NCI-H774 (cell line): ENCODE results near the gene PTGR2.
A peak's percentile ranks its signal among the peaks of the same experiment; 100 is the strongest.
"Not testable (repeated sequence)": the region's sequence is repeated elsewhere in the genome, so short reads cannot be mapped to it uniquely, and the experiment has no call there.

Experiments
- DNase-seq: peaks from one replicate; lab custom pipeline; 2025; lab: John Stamatoyannopoulos, UW

The PTGR2 gene

GRCh38 chr14:73833530-73834260, 17.9 kb upstream of the PTGR2 start:
- DNase-seq, result no peak

DNA sequence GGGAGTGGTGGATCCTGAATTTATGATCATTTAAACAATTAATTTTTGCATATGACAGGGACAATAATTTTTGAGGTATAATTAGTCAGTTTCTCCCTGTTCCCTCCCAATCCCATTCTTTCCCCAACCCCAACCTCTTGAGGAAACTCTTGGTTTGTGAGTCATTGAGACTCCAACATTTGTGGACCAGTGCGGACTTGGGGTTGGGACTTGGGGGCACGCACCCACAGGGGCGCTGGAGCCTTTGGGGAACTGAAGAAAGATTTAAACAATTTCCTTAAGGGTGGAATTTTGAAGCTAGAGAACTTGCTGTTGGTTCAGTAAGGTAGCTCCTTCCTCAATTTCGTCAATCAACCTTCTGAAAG, 17.4 kb upstream of the PTGR2 start:
- no peak for DNase-seq

DNA sequence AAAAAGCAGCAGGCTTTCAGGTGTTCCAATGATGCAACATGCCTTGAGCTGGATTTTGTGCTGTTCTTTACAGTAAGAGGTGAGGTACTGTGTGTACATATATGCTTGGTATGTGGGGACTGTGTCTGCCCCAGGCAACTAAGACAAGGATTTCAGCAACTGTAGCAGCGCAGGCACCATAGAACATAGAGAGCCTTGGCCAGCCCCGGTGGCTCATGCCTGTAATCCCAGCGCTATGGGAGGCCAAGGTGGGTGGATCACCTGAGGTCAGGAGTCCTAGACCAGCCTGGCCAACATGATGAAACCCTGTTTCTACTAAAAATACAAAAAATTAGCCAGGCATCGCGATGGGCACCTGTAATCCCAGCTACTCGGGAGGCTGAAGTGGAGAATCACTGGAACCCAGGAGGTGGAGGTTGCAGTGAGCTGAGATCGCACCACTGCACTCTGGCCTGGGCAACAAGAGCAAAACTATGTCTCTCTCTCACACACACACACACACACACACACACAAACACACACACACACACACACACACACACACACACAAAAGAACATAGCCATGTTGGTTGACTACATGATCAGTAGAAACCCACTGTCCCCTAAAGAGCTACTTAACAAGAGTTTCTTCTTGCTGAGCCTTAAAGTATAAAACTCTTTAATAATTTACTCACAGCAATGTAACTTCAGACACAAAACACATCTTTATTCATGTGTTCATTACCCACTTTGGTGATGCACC, 13.2 kb upstream of the PTGR2 start:
- DNase-seq, result not testable (repeated sequence)

GRCh38 chr14:73842201-73842600, 9.4 kb upstream of the PTGR2 start:
- no peak for DNase-seq

- DNase-seq, result no peak
Observed at GRCh38 chr14:73842851-73843250, 8.8 kb upstream of the PTGR2 start.

DNA sequence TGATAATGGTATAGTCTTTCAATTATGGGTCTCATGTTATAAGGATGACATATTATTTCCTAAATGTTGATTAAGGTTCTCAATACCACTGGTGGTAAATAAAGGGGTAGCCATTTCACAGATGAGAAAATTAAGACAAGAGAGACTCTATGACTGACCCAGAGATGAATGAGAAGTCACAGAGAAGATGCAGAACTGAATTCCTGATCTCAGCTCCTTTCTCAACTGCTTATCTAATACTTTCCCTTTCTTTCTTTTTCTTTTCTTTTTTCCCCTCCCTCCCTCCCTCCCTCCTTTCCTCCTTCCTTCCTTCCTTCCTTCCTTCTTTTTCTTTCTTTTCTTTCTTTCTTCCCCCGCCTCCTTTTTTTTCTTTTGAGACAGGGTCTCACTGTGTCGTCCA, 8.3 kb upstream of the PTGR2 start:
- DNase-seq, result no peak

- no peak for DNase-seq
Observed at GRCh38 chr14:73846947-73847346, 4.7 kb upstream of the PTGR2 start.

GRCh38 chr14:73851000-73851399, 631 bp upstream of the PTGR2 start:
- DNase-seq, result no peak

GRCh38 chr14:73859145-73859544, 7.5 kb downstream of the PTGR2 start:
- DNase-seq, result no peak

GRCh38 chr14:73861073-73861472, 9.4 kb downstream of the PTGR2 start:
- DNase-seq, result no peak

GRCh38 chr14:73862480-73862879, 10.8 kb downstream of the PTGR2 start:
- DNase-seq, result no peak

DNA sequence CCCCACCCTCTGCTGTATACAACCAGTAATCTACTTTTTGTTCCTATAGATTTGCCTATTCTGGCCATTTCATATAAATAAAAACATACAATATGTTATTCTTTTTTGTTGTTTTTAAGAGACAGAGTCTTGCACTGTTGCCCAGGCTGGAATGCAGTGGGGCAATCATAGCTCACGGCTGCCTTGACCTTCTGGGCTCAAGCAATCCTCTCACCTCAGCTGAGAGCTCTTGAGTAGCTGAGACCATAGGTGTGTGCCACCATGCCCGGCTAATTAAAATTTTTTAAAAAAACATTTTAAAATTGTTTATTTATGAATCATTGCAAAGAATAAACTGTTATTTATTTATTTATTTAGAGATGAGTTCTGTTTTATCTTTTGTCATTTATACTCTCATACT, 11.6 kb downstream of the PTGR2 start:
- no peak for DNase-seq

DNA sequence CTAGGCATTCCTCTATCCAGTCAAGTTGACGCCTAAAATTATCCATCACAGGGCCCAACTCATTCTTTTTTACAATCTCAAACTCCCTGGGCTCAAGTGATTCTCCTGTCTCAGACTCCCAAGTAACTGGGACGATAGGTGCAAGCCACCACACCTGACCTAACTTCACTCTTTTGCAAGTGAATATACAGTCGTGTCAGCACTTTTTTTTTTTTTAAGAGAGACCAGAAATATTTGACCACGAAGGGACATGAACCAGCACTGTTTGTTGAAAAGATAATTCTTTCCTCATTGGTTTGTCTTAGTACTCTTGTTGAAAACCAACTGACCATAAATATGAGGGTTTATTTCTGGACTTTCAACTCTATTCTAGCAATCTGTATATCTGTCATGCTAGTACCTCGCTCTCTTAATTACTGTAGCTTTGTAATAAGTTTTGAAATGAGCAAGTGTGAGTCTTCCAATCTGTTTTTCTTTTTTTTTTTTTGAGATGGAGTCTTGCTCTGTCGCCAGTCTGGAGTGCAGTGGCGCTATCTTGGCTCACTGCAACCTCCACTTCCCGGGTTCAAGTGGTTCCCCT, 14.0 kb downstream of the PTGR2 start:
- DNase-seq, result no peak

- DNase-seq, result not testable (repeated sequence)
Observed at GRCh38 chr14:73869754-73870153, 18.1 kb downstream of the PTGR2 start.

GRCh38 chr14:73870525-73871235, 19.0 kb downstream of the PTGR2 start:
- DNase-seq, result no peak

DNA sequence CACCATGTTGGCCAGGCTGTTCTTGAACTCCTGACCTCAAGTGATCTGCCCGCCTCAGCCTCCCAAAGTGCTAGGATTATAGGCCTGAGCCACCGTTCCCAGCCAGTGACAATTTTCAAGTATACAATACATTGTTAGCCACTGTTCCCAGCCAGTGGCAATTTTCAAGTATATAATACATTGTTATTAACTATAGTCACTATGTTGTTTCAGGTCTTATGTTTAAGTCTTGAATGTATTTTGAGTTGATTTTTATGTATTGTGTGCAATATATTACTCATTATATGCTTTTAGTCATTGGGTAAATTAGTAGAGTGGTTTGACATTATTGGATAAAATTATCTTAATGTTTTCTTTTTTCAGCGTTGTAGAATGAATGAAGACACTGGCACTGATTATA, 22.0 kb downstream of the PTGR2 start:
- DNase-seq, result no peak

DNA sequence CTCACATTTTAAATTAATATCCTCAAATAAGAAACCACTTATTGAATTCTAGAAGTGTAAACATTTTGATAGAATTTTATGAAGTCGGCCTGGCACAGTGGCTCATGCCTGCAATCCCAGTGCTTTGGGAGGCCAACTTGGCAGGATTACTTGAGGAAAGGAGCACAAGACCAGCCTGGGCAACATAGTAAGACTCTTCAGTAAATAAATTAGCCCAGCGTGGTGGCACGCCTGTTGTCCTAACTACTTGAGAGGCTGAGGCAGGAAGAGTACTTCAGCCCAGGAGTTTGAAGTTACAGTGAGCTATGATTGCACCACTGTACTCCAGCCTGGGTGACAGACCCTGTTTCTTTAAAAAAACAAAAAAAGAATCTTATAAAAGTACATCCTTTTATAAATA, 26.2 kb downstream of the PTGR2 start:
- no peak for DNase-seq

DNA sequence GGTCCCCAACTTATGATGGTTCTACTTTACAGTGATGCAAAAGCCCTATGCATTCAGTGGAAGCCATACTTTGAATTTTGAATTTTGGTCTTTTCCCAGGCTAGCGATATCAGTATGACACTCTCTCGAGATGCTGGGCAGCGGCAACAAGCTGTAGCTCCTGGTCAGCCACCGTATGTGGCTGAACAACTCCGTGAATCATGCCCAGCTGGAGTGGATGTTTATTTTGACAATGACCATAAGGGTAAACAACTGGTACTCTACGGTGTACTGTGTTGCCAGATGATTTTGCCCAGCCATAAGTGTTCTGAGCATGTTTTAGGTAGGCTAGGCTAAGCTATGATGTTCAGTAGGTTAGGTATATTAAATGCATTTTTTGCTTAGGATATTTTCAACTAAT, 26.8 kb downstream of the PTGR2 start:
- no peak for DNase-seq

GRCh38 chr14:73879027-73879426, 27.4 kb downstream of the PTGR2 start:
- DNase-seq, result no peak

DNA sequence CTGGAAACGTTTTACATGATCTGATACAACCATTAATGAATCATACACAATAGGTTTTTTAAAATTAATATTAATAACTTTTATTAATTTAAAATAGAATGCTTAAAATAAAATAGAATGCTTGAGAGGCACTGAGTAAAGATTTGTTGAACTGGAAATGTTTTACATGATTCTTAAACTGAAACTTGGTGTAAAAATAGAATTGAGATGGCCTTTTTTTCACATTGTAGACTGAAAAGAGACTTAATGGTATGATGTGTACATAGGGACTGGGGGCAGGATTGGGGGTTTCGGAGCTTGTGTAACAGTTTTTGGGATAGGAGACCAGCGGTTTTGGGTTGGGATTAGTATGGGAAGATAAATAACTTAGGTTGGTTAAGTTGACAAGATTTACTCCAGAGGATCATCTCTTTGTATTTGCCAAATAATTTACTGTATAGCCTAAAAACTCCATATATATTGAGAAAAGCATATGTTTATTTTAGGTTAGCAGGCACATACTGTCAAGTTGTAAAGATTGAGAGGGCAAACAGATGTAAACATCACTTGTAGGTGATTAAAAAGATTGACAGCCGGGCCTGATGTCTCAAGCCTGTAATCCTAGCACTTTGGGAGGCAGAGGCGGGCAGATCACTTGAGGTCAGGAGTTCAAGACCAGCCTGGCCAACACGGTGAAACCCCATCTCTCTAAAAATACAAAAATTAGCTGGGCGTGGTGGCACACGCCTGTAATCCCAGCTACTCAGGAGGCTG, 33.0 kb downstream of the PTGR2 start:
- no peak for DNase-seq

DNA sequence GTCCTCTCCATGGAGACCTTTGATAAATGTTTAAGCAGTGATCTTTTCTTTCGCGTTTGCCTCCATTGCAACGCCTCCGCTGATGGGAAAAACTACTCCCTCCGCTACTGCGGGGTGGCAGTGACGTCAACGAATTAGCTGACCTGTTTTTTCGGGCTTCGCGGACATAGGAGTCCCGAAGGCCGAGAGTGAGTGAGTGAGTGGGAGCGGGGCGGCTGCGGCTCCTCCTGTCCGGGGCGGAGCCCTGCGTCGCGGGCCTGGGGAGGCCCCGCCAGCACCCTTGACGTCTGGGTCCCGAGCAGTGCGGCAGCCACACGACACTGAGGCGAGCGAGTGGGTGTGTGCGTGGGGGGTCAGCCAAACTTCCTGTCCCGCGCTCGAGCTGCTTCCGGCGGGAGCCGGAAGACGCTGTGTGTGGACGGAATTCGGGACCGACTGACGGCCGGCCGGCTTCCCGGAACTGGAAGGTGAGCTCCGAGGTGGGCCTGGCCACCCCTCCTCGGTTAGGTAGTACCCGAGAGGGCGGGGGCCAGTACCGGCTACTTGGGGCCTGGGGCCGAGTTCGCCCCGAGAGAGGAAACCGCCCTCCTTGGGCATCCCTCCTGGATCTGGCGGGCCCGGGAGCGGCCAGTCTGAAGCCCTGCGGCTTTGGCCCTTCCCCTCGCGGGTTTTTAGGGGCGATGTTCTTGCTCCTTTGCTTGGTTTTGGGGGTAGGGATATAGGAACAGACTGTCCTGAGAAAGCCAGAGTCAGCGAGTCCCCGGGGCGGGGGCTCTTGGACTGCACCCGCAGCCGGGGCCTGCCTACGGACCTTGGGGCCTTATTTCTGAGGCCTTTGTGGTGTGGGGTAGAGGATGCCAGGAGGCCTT, 35.1 kb downstream of the PTGR2 start, which contains the start of gene ZNF410:
ZNF410 (plus strand) TSS at position 411 of the 869 bp plus-strand sequence. CDS start 5,317 bp downstream, outside the sequence.
- peak; percentile 80 for DNase-seq
